NK-92 treated with Interleukin-12 subunit alpha and Interleukin-12 subunit beta, amount 100 ng/mL, for 24 hours (cell line): ENCODE measurements around the gene SYTL3.

Experiments used
- DNase-seq: peaks from one replicate; lab custom pipeline; 2025; lab: John Stamatoyannopoulos, UW

The SYTL3 gene

DNA sequence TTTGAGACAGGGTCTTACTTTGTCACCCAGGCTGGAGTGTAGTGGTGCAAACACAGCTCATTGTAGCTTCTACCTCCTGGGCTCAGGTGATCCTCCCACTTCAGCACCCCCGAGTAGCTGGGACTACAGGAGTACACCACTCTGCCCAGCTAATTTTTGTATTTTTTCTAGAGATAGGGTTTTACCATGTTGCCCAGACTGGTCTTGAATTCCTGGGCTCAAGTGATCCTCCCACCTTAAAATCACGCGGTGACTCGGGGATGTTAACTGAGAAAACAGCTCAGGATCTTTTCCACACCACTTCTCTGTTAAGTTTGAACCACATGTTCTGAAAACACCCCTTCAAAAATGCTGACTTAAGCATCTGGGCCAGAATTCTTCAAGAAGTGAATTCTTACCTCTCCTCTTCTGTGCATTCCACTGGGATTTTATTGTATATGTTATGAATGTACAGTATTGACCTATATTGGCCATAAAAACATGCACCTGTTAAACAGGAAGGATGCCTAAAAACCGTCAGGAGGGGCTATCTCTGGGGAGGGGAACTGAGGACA, 72.4 kb downstream of the SYTL3 start:
- DNase-seq = no peak

DNA sequence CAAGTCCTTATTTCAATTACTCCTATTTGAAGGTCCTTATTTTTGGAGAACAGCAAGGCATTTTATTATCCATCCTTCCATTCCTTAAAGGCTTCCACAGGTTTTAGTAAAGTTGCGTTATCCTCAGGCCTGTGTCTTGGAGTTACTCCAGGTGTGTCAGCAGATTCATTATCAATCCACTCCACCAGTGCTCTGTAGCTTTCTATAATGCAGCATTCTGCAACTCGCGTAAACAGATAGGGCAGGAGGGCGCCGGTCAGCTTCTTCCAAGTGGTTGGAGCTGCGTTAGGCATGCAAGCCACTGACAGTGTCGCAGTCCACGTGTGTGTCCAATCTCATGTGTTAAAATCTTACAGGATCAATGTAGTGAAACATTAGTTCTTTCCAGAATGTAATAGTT, 75.8 kb downstream of the SYTL3 start:
- DNase-seq = no peak

DNA sequence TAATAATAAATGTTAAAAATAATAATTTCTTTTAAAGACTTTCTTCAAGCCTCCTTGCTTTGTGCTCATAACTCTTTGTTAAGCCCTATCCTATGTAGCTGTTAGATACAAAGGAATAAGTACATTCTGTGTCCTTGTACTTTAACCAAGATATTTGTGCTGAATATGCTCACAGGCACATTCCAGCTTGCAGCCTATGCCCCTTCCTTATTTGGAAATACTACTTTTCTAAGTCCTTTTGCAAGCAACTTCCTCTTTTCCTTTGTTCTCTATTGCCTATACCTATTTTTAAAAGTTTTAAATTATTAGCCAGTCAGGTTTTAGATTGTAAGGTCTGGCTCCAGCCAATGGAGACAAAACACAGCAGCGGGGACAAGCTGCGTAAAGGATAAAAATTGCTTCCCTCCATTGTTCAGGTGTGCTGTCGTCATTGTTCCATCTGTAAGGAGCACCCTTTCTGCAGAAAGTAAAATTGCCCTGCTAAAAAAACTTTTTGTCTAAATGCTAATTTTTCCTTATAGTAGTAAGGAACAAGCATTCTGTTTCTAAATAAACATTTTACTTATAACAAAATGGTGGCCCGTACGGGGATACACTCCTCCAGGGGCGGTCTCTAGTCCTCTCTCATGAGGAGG, 80.2 kb downstream of the SYTL3 start:
- DNase-seq = no peak

DNA sequence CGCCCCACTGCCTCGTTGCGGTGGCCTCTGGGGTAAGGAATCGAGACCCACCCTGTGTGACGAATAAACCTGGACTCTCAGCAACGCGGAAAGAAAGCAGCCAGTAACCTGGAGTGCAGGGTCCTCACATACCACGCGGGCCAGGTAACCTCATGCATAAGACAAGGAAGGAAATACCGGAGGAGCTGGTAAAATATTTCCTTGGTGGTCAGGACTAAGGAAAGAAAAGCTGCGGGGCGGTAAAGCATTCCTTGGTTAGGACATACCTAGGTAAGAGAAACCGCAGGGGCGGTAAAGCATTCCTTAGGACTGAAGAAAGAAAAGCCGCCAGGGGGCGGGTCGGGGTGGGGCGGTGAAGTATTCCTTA, 80.7 kb downstream of the SYTL3 start:
- no peak for DNase-seq

DNA sequence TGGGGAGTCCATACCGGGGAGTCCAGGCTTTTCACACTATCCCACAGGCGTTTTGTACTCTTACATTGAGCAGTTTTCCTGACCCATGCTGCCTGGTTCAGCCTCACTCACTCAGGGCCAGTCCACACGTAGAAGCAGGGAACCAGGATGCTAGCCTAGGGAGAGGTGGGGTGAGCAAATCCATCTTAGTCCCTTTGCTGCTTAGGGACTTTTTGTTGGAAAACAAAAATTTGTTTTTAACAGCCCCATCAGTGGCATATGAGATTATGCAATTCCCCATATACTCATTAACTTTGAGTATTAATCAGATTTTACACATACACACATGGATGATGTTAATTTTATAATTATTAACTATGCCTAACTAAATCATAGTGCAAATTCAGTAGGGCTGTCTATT, 85.2 kb downstream of the SYTL3 start:
- no peak for DNase-seq

DNA sequence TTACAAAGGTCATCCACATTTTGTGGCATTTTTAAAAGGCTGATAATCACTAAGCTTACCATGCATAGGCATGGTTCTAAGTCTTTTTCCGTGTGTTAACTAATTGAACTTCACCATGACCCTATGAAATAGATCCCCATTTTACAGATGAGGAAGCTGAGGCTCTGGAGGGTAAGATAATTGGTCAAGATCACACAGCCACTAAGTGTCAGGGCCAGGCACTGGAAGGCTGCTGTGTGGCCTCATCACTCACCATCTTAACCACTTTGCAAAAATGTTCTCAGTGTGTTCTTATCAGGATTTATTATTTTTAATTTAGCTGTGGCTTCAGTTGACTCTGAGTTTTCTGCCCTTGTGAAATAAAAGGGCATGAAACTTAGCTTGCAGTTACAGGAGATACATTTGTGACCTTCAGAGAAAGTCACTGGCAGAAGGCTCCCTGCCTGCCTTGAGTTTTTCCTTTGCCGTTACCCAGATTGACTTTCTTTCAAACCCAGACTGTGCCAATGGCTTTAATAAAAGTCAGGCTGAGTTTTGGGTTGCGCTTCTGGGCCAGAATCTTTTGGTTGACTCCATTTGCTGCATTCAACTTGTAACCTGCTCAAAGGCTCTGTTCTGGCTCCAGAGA, 87.3 kb downstream of the SYTL3 start:
- no peak for DNase-seq

DNA sequence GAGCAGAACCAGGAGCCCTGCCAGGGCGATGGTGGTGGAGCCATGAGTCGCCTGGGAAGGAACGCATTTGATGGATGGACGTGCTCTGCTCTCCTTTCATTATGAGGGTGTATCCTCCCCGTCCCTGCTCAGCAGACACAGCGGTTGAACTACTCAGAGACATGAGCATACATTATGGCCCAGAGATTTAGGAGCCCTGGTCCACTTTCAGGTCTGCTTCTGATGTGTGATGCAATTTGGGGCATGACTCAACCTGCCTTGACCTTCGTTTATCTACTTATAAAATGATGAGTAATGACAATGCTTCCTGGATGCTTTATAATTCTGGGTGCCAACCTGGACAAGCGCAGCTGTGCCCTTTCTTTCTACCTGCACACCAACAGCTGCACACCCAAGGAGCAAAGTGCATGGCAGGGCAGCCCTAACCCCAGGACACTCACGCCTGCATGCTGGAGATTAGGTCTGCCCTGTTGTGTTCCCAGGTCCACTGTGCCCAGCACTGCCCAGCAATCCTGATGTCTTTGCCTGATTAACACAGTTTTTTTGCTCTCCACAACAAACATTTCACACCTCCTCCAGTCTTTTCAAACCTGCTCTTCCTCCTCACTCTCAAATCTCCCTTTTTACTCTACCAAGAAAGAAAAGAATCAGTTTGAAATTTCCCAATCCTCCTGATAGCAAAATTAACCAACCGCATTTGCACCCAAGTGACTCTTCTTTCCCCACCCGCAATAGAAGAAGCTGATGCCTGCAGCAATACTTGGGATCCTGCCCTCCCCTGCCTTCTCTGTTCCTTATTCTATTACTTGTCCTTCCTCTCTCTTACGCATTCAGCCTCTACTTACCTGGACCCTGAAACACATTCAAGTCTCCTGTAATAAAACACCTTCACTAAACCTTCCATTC, 88.1 kb downstream of the SYTL3 start:
- no peak for DNase-seq

DNA sequence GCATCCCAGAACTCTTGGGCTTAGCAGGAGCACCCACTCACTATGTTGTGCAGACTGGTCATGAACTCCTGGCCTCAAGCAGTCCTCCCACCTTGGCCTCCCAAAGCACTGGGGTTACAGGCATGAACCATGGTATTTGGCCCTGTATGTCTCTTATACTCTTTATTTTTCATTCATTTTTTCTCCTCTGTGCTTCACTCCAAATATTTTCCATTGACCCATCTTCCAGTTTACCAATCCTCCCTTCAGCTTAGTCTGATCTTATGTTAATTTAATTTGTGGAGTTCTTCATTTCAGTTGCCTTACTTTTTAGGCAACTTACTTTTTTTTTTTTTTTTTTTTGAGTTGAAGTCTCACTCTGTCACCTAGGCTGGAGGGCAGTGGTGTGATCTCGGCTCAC, 89.8 kb downstream of the SYTL3 start:
- DNase-seq = no peak

DNA sequence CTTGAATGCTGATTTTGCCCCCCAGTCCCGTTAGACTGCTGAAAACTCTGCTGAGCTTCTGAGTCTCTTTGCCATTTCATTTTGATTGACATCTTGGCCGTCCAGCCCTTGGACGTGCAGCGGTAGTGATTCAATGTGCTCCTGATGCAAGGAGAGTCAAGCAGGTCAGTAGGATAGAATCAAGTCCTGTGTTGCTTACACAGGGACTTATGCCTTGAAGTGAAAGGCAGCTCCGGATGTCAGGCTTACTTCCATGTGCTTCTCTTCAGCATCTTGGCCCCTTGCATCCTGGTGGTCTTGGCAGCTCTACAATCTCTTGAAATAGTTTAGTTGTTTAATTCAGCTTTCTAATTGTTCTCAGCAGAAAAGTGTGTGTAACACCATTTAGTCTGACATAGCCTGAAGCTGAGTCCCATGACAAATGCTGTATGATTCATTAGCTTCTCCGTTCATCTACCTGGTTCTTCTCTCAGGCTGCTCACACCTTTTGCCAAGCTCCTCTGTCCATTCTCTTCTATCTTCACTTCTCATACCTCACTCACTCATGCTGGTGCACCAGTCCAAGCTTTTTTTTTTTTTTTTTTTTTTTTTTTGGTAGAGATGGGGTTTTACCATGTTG, 93.3 kb downstream of the SYTL3 start:
- no peak for DNase-seq

DNA sequence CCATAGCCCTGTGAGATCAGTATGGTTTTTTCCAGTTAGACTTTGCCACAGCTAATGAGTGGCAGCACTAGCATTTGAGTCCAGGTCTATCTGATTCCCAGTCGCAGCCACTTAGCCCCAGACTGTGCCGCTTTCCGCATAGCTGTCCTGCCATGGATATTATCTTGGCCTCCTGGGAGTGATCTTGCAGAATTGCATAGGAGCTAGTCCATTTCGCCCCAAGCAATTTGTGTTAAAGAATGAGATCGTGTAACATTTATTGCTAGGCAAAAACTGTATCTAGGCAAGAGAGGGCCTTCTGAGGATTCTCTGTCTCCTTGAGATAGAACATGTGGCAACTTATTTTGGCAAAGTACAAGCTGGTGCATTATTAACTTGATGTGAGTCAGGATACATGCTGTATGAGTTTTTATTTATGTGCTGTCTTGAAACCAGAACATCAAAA, 95.2 kb downstream of the SYTL3 start:
- no peak for DNase-seq

DNA sequence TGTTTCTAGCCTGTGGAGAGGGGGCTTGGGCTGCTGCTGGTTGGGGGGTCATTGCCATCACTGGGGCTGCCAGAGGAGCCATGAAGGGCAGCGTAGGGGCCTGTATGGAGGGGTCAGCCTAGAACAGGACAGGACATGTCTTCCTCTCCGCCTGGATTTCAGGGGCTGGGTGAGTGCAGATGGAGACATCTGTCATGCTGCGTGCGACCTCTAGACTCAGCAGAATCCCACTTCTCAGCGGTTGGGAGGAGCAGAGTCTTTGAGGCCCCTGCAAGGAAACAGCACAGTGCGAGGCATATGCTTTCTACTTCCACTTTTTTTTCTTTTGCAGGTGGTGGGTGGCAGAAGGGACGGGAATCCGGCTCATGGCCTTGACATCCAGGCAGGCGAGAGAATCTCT, 101.4 kb downstream of the SYTL3 start:
- DNase-seq = no peak

DNA sequence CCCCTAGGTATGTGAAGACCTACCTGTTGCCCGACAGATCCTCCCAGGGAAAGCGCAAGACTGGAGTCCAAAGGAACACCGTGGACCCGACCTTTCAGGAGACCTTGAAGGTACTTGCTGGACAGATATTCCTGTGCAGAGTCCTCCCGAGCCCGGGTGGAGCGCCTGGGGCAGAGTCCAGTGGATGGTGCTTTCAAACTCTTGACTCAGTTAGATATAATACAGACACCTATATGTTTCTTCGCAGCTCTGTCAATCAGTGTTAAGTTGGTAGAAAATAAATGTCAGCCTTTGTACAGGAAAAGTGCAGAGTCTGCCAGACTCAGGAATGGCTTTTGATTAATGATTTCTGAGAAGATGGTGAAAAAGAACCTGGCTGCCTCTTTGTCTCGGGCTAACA, 102.1 kb downstream of the SYTL3 start:
- DNase-seq = no peak

DNA sequence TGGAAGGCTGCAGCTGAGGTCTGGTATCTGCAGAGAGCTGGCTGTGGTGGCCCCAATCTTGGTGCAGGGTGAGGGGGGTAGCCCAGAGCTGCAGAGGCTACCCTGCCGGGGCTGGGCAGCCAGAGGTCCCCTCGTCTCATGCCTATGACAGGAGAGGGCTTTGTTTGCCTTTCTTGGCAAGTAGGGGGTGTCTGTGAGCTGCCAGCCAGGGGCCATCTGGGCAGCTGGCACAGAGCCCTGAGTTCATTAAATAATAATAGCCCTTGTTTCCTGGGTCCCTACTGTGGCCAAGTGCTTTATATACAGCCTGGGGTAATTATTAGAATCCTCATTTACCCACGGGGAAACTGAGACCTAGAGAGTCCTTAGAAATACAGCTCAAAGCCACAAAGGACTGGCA, 102.8 kb downstream of the SYTL3 start:
- no peak for DNase-seq

DNA sequence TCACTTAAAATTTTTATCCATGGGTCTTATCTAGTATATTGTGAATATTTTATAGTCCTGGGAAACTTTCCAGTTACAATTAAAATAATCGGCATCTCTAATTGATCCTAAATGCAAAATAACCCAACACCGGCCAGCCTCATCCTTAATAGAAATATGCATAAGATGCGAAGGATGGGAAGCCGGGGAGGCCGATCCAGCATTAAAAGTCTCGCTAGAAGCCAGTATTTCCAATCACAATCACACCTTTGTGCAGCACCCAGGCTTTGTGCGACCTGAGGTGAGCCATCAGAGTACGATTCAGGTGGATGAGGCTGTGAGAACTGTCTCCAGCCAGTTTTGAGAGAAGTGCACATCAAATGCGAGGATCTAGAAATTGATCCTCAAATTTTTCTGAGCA, 104.0 kb downstream of the SYTL3 start:
- no peak for DNase-seq

DNA sequence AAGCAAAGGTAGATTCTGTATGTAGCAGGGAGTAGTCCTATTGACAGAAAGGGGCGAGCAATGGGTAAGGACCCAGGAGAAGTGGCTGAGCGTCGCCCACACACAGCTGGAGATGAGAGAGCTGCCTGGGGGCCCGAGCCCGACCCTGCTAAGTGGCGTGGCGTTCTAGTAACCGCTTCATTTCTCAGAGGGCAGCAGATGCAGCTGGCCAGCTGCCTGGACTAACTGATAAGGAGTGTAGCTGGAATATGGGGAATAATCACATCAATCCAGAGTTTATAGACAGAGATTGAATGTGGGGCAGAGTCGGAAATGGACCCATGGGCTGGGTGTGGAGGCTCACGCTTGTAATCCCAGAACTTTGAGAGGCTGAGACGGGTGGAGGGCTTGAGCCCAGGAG, 104.9 kb downstream of the SYTL3 start:
- no peak for DNase-seq

DNA sequence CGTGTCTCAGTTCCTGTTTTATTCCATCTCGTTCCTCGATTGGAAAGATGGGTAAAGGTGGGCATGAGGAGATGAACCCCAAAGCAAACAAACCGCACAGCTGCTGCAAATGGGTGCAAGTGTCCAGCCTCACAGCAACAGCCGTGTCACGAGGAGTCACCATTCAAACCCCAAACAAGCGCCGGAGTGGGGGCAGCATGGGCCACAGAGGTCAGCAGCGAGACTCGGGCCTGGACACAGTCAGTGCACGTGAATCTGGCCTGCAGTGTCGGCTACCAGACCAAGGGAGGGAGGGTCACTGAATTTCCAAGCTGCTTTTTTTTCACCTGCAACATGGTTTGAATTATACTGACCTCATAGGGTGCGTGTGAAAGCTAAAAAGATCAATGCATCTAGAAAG, 105.8 kb downstream of the SYTL3 start:
- DNase-seq = no peak

DNA sequence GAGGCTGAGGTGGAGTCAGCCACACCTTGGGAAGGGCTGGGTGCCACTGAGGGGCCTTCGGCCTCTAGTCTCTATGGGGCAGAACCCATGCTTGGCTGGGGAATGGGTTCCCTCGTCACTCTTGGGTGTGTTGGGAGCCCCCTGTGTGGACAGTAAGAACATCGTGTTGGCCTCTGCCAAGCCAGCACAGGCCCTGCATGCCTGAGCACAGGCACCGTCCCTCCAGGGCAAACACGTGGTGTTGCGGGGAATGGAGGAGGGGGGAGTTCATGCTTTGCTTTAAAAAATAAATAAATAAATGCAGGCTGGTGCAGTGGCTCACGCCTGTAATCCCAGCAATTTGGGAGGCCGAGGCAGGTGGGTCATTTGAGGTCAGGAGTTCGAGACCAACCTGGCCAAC, 106.3 kb downstream of the SYTL3 start:
- no peak for DNase-seq

DNA sequence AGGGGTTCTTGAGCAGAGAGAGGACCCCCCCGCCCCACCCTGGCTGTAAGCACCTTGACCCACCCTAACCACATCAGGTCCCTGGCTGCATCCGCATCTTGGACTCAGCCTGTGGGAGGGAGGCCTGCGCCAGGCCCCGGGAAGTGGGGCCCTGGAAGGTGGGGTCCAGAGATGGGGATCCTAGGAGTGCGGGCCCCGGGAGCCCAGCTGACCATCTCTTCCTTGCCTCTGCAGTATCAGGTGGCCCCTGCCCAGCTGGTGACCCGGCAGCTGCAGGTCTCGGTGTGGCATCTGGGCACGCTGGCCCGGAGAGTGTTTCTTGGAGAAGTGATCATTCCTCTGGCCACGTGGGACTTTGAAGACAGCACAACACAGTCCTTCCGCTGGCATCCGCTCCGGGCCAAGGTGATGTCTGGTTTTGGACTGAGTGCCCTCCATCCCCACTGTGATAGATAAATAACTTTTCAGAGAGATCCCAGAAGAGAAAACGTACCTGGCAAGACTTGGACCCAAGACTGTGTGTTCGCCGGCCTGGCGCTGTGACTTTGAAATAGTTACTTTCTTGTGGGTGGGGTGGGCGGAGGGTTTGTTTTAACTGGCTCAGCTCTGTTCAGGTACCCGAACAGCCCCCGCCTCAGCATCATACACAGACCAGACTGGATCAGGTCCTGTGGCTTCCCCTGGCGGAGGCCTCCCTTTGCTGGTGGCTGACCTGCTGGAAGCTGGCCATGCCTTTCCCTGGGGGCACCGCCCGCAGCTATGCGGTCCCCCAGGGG, 107.3 kb downstream of the SYTL3 start:
- no peak for DNase-seq

DNA sequence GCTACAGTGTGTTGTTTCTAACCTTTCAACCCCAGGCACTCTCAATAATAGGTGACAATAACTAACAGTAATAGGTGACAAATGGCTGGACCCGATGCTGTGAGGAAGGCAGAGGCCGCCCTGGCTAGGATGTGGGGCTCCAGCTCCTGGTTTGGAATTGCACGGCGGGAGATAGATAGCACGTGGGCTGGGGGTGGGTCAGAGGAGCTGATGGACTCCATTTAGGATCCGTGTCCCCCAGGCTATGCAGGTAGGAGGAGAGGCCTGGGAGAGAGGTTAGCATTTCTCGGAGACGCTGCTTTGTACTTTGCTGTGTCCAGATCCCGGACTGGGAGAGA, 107.9 kb downstream of the SYTL3 start:
- DNase-seq = no peak

DNA sequence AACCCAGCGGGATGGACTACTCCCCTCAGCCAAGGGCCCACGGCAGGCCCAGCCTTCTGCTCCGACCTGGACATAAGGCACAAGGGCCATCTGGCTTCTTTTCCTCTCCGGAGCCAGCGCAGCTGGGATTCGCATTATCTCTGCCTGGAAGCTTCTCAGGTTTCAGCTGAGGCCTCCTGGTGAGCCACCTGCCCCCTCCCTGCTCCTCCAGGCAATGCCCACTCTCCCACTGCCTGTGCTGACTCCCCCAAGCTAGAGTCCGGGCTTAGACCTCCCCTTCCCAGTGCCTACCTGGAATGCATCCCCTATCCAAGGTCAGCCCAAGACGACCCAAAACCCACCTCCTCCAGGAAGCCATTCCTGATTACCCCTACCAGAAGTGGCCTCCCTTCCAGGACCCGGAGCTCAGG, 108.6 kb downstream of the SYTL3 start:
- no peak for DNase-seq

DNA sequence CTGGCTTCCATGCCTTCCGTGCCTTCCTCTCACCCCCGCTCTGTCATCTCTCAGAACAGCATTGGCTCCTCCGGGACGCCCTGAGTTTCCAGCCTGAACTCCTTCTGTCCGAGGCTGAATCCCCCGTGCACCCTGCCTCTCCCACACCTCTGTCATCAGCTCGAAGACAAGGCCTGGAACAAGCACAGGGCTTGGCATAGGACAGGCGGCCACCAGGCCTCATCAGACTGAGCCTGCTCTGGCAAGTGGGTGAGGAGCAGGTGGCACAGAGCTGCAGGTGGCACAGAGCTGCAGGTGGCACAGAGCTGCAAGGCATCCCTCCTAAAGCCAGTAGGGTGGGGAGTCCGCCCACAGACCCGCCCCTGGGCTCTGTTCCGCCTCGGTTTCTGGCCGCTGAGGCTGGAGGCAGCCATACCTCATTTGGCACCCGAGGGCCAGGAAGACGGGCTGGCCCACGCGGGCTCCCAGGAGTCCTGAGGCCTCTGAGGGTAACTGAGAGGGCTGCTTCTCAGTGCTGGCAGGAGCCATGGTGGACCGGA, 109.2 kb downstream of the SYTL3 start:
- DNase-seq = no peak
